Measurements from ENCODE around the gene GUCA1A.

- no peak for TF ChIP-seq POLR2AphosphoS5 (IDR thresholded peaks at IDR 0.05)
- no peak for TF ChIP-seq POLR2A (IDR thresholded peaks at IDR 0.05; ENCODE audit: low read depth)
These were observed 44.0 kb downstream of the GUCA1A start for GRCh38 chr6:42217157-42217518.
